Mucosa of stomach (tissue), 1 donor: Measurements from ENCODE around the gene ANKRD33B.

Source experiments
- H3K27me3 ChIP-seq: one replicate; pipeline ENCODE4 v1.7.0; 2013; ENCODE audit warnings: mild to moderate bottlenecking, low read length; ENCODE audit not compliant: control insufficient read depth, insufficient read depth
- H3K36me3 ChIP-seq: one replicate; pipeline ENCODE4 v1.7.0; 2013; ENCODE audit warnings: low read length; ENCODE audit not compliant: control insufficient read depth, insufficient read depth
- H3K4me1 ChIP-seq: one replicate; pipeline ENCODE4 v1.7.0; 2013; ENCODE audit warnings: mild to moderate bottlenecking, low read length; ENCODE audit not compliant: control insufficient read depth, insufficient read depth
- H3K4me3 ChIP-seq: one replicate; pipeline ENCODE4 v1.7.0; 2013; ENCODE audit warnings: low read length
- H3K9ac ChIP-seq: one replicate; pipeline ENCODE4 v1.7.0; 2013; ENCODE audit warnings: mild to moderate bottlenecking, low read length, moderate library complexity
- H3K9me3 ChIP-seq: one replicate; pipeline ENCODE4 v1.7.0; 2013; ENCODE audit warnings: mild to moderate bottlenecking, low read length, moderate library complexity; ENCODE audit not compliant: control insufficient read depth
- donor health status: Pancreatic carcinoma.

Gene ANKRD33B

GRCh38 chr5:10528056-10528816 is 35.6 kb upstream of the ANKRD33B start:
- no peak overlapping the region for H3K4me3 ChIP-seq
- no peak overlapping the region for H3K9ac ChIP-seq

GRCh38 chr5:10528827-10529226 is 35.0 kb upstream of the ANKRD33B start:
- Histone ChIP-seq H3K4me3 (no peak overlapping the region), H3K9me3 (no peaks in the 10 kb centered on the region), H3K36me3 (no peaks in the 10 kb centered on the region), H3K9ac (no peak overlapping the region), H3K27me3 (peaks cover 4% of the 10 kb centered on the region), H3K4me1 (no peaks in the 10 kb centered on the region)

More at GRCh38 chr5:10528056-10528816, 35.6 kb upstream of the ANKRD33B start:
- H3K27me3 ChIP-seq = peaks cover 4% of the 10 kb centered on the region
- H3K4me1 ChIP-seq = no peaks in the 10 kb centered on the region
- H3K9me3 ChIP-seq = no peaks in the 10 kb centered on the region
- H3K36me3 ChIP-seq = no peaks in the 10 kb centered on the region

- H3K36me3 ChIP-seq = no peaks in the 10 kb centered on the region
- H3K9ac ChIP-seq = no peak overlapping the region
- H3K4me3 ChIP-seq = no peak overlapping the region
- no peaks in the 10 kb centered on the region for H3K4me1 ChIP-seq
- H3K27me3 ChIP-seq = peaks cover 4% of the 10 kb centered on the region
- H3K9me3 ChIP-seq = no peaks in the 10 kb centered on the region
Measured at GRCh38 chr5:10530601-10531320, 33.1 kb upstream of the ANKRD33B start.

GRCh38 chr5:10532421-10532820 is 31.4 kb upstream of the ANKRD33B start:
- no peaks in the 10 kb centered on the region for H3K9me3 ChIP-seq
- peaks cover 7% of the 10 kb centered on the region for H3K4me1 ChIP-seq
- no peaks in the 10 kb centered on the region for H3K36me3 ChIP-seq
- peaks cover 4% of the 10 kb centered on the region for H3K27me3 ChIP-seq
- no peak overlapping the region for H3K9ac ChIP-seq
- H3K4me3 ChIP-seq = no peak overlapping the region

GRCh38 chr5:10533226-10533625 is 30.6 kb upstream of the ANKRD33B start:
- Histone ChIP-seq H3K27me3 (peaks cover 4% of the 10 kb centered on the region), H3K4me1 (peaks cover 14% of the 10 kb centered on the region), H3K9ac (no peak overlapping the region), H3K9me3 (no peaks in the 10 kb centered on the region), H3K4me3 (no peak overlapping the region), H3K36me3 (no peaks in the 10 kb centered on the region)

GRCh38 chr5:10534561-10535530 is 29.0 kb upstream of the ANKRD33B start:
- no peak overlapping the region for H3K9ac ChIP-seq
- H3K4me3 ChIP-seq = no peak overlapping the region
- no peaks in the 10 kb centered on the region for H3K9me3 ChIP-seq
- peaks cover 30% of the 10 kb centered on the region for H3K4me1 ChIP-seq
- H3K27me3 ChIP-seq = peaks cover 4% of the 10 kb centered on the region
- H3K36me3 ChIP-seq = no peaks in the 10 kb centered on the region

- Histone ChIP-seq H3K9me3 (no peaks in the 10 kb centered on the region), H3K27me3 (peaks cover 4% of the 10 kb centered on the region), H3K36me3 (no peaks in the 10 kb centered on the region), H3K4me1 (peaks cover 30% of the 10 kb centered on the region), H3K4me3 (no peak overlapping the region), H3K9ac (no peak overlapping the region)
Measured at GRCh38 chr5:10536511-10536910, 27.4 kb upstream of the ANKRD33B start.

GRCh38 chr5:10536931-10537579 is 26.8 kb upstream of the ANKRD33B start:
- Histone ChIP-seq H3K9me3 (no peaks in the 10 kb centered on the region), H3K4me1 (peaks cover 30% of the 10 kb centered on the region), H3K36me3 (no peaks in the 10 kb centered on the region), H3K9ac (no peak overlapping the region), H3K27me3 (peaks cover 4% of the 10 kb centered on the region), H3K4me3 (no peak overlapping the region)

- H3K4me3 ChIP-seq = no peak overlapping the region
- H3K9ac ChIP-seq = no peak overlapping the region
- peaks cover 3% of the 10 kb centered on the region for H3K27me3 ChIP-seq
- no peaks in the 10 kb centered on the region for H3K36me3 ChIP-seq
- H3K4me1 ChIP-seq = peaks cover 30% of the 10 kb centered on the region
- H3K9me3 ChIP-seq = no peaks in the 10 kb centered on the region
Measured at GRCh38 chr5:10537624-10538023, 26.2 kb upstream of the ANKRD33B start.

GRCh38 chr5:10538103-10538788 is 25.6 kb upstream of the ANKRD33B start:
- no peak overlapping the region for H3K9ac ChIP-seq
- no peak overlapping the region for H3K4me3 ChIP-seq
- H3K9me3 ChIP-seq = no peaks in the 10 kb centered on the region
- H3K36me3 ChIP-seq = no peaks in the 10 kb centered on the region
- H3K27me3 ChIP-seq = no peaks in the 10 kb centered on the region
- H3K4me1 ChIP-seq = peaks cover 30% of the 10 kb centered on the region
